Measurements from ENCODE around the gene WDR47. TPM values are rescaled to one million over a fixed set of nuclear protein-coding genes. Genes with fewer than 3 reads are reported as not detected.

WDR47 gene
- polyA plus RNA-seq, 1 donor from 2014 or later, result 65.7 TPM

DNA sequence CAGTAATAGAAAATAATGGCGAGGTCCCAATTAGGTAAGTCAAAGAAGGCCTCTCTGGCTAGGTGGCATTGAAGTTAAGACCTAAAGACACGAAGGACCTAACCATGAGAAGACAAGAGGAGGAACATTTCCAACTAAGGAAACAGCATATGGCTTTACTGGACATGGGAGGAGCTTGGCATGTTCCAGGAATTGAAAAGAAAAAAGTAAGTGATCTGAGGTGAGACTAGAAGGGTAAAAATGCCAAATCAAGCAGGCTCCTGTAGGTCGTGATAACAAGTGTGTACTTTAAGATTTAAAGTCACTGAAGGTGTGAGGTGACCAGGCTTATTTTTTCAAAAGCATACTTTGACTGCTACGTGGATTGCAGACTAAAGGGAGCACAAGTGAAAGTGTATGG lies 65.2 kb downstream of the WDR47 start:
- H3K36me3 ChIP-seq (ENCODE audit: insufficient read depth, low read length), result peaks cover 3% of the 10 kb centered on the region
- H3K9me3 ChIP-seq (ENCODE audit: low read length), result no peaks in the 10 kb centered on the region
- no peaks in the 10 kb centered on the region for H3F3A ChIP-seq (ENCODE audit: insufficient read depth, low read length, poor library complexity, severe bottlenecking)
- no peaks in the 10 kb centered on the region for H3K27me3 ChIP-seq (ENCODE audit: insufficient read depth, low read depth, low read length)
- TF ChIP-seq POLR2AphosphoS5 (IDR thresholded peaks at IDR 0.05) (no peak), MXI1 (conservative IDR thresholded peaks at IDR 0.05; ENCODE audit: poor library complexity, severe bottlenecking) (no peak), EP300 (conservative IDR thresholded peaks at IDR 0.05; ENCODE audit: poor library complexity, severe bottlenecking) (no peak), SMC3 (conservative IDR thresholded peaks at IDR 0.05; ENCODE audit: poor library complexity) (no peak), CTCF (IDR thresholded peaks at IDR 0.05; ENCODE audit: poor library complexity, severe bottlenecking) (no peak), RAD21 (conservative IDR thresholded peaks at IDR 0.05) (no peak), EZH2 (IDR thresholded peaks at IDR 0.05; ENCODE audit: borderline replicate concordance, insufficient read depth, low read length, poor library complexity, severe bottlenecking) (no peak), TAF1 (IDR thresholded peaks at IDR 0.05; ENCODE audit: low read depth) (no peak)
- TF ChIP-seq, protein P1, sequence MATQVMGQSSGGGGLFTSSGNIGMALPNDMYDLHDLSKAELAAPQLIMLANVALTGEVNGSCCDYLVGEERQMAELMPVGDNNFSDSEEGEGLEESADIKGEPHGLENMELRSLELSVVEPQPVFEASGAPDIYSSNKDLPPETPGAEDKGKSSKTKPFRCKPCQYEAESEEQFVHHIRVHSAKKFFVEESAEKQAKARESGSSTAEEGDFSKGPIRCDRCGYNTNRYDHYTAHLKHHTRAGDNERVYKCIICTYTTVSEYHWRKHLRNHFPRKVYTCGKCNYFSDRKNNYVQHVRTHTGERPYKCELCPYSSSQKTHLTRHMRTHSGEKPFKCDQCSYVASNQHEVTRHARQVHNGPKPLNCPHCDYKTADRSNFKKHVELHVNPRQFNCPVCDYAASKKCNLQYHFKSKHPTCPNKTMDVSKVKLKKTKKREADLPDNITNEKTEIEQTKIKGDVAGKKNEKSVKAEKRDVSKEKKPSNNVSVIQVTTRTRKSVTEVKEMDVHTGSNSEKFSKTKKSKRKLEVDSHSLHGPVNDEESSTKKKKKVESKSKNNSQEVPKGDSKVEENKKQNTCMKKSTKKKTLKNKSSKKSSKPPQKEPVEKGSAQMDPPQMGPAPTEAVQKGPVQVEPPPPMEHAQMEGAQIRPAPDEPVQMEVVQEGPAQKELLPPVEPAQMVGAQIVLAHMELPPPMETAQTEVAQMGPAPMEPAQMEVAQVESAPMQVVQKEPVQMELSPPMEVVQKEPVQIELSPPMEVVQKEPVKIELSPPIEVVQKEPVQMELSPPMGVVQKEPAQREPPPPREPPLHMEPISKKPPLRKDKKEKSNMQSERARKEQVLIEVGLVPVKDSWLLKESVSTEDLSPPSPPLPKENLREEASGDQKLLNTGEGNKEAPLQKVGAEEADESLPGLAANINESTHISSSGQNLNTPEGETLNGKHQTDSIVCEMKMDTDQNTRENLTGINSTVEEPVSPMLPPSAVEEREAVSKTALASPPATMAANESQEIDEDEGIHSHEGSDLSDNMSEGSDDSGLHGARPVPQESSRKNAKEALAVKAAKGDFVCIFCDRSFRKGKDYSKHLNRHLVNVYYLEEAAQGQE (IDR thresholded peaks at IDR 0.05; ENCODE audit: borderline replicate concordance), result no peak
- no peaks in the 10 kb centered on the region for H4K20me1 ChIP-seq (ENCODE audit: insufficient read depth)
- no peak overlapping the region for H3K4me2 ChIP-seq (ENCODE audit: low read length)
- no peaks in the 10 kb centered on the region for H3K79me2 ChIP-seq (replicated peaks; ENCODE audit: insufficient read depth, low read length)
- no peak overlapping the region for H2AFZ ChIP-seq (ENCODE audit: low read depth, low read length)
- H3K27ac ChIP-seq (ENCODE audit: low read length), result no peak overlapping the region
- no peaks in the 10 kb centered on the region for H3K9me2 ChIP-seq (ENCODE audit: insufficient read depth, low read length)
- no peak overlapping the region for H3K9ac ChIP-seq (ENCODE audit: low read length)
- H3K4me3 ChIP-seq (ENCODE audit: low read length), result no peak overlapping the region

GRCh38 chr1:108972951-108973350 lies 69.0 kb downstream of the WDR47 start:
- Histone ChIP-seq H3K27ac (ENCODE audit: low read length) (no peak overlapping the region), H4K20me1 (ENCODE audit: insufficient read depth) (no peaks in the 10 kb centered on the region), H3K79me2 (replicated peaks; ENCODE audit: insufficient read depth, low read length) (no peaks in the 10 kb centered on the region), H3K4me2 (ENCODE audit: low read length) (no peak overlapping the region), H2AFZ (ENCODE audit: low read depth, low read length) (no peak overlapping the region), H3K27me3 (ENCODE audit: insufficient read depth, low read depth, low read length) (no peaks in the 10 kb centered on the region), H3K9ac (ENCODE audit: low read length) (no peak overlapping the region), H3K36me3 (ENCODE audit: insufficient read depth, low read length) (no peaks in the 10 kb centered on the region), H3K4me3 (ENCODE audit: low read length) (no peak overlapping the region), H3K9me3 (ENCODE audit: low read length) (no peaks in the 10 kb centered on the region), H3K9me2 (ENCODE audit: insufficient read depth, low read length) (no peaks in the 10 kb centered on the region), H3F3A (ENCODE audit: insufficient read depth, low read length, poor library complexity, severe bottlenecking) (no peaks in the 10 kb centered on the region)
- TF ChIP-seq, protein P1 (IDR thresholded peaks at IDR 0.05; ENCODE audit: borderline replicate concordance), result no peak
- TF ChIP-seq EZH2 (IDR thresholded peaks at IDR 0.05; ENCODE audit: borderline replicate concordance, insufficient read depth, low read length, poor library complexity, severe bottlenecking) (no peak), TAF1 (IDR thresholded peaks at IDR 0.05; ENCODE audit: low read depth) (no peak), EP300 (conservative IDR thresholded peaks at IDR 0.05; ENCODE audit: poor library complexity, severe bottlenecking) (no peak), MXI1 (conservative IDR thresholded peaks at IDR 0.05; ENCODE audit: poor library complexity, severe bottlenecking) (no peak), RAD21 (conservative IDR thresholded peaks at IDR 0.05) (no peak), SMC3 (conservative IDR thresholded peaks at IDR 0.05; ENCODE audit: poor library complexity) (no peak), CTCF (IDR thresholded peaks at IDR 0.05; ENCODE audit: poor library complexity, severe bottlenecking) (no peak), POLR2AphosphoS5 (IDR thresholded peaks at IDR 0.05) (no peak)

Measured in neural cell (in vitro differentiated cells).